Glomerular visceral epithelial cell (primary cell): Measurements from ENCODE around the gene CDC20.

ENCODE experiments used
- DNase-seq: peaks from one replicate; pipeline ENCODE4 v3.0.0-alpha.2; 2016; ENCODE audit errors: extremely low spot score

Gene CDC20

GRCh38 chr1:43329995-43330751 is 28.6 kb upstream of the CDC20 start:
- DNase-seq, result peak; percentile 65

GRCh38 chr1:43331688-43332087 is 27.1 kb upstream of the CDC20 start:
- no peak for DNase-seq

- DNase-seq, result no peak
These were observed 24.2 kb upstream of the CDC20 start for GRCh38 chr1:43334453-43335205.

- DNase-seq, result no peak
These were observed 21.2 kb upstream of the CDC20 start, which contains the start of gene MPL for GRCh38 chr1:43337588-43337987. Gene MPL, plus strand, starts transcription at chr1:43337818. Its CDS starts 31 bp downstream, at chr1:43337849.

- DNase-seq, result no peak
These were observed 20.8 kb upstream of the CDC20 start for GRCh38 chr1:43338001-43338400.

GRCh38 chr1:43339584-43340232 is 19.1 kb upstream of the CDC20 start:
- no peak for DNase-seq

- no peak for DNase-seq
These were observed 18.2 kb upstream of the CDC20 start for GRCh38 chr1:43340559-43340958.

- no peak for DNase-seq
These were observed 14.4 kb upstream of the CDC20 start for GRCh38 chr1:43344267-43344850.

- no peak for DNase-seq
These were observed 13.7 kb upstream of the CDC20 start for GRCh38 chr1:43345120-43345519.

GRCh38 chr1:43346636-43347035 is 12.1 kb upstream of the CDC20 start:
- no peak for DNase-seq

GRCh38 chr1:43348343-43348808 is 10.4 kb upstream of the CDC20 start:
- DNase-seq, result no peak

- peak; percentile 81 for DNase-seq
These were observed 9.8 kb upstream of the CDC20 start for GRCh38 chr1:43348809-43349593.

- no peak for DNase-seq
These were observed 9.0 kb upstream of the CDC20 start for GRCh38 chr1:43349594-43350306.

GRCh38 chr1:43350976-43351375 is 7.8 kb upstream of the CDC20 start:
- no peak for DNase-seq

GRCh38 chr1:43351421-43352350 is 7.1 kb upstream of the CDC20 start:
- no peak for DNase-seq

GRCh38 chr1:43352351-43352705 is 6.5 kb upstream of the CDC20 start:
- no peak for DNase-seq

GRCh38 chr1:43352881-43353280 is 5.9 kb upstream of the CDC20 start:
- DNase-seq, result no peak

GRCh38 chr1:43354471-43354870 is 4.3 kb upstream of the CDC20 start:
- no peak for DNase-seq

GRCh38 chr1:43354936-43355335 is 3.8 kb upstream of the CDC20 start:
- DNase-seq, result no peak

- no peak for DNase-seq
These were observed 1.5 kb upstream of the CDC20 start for GRCh38 chr1:43357251-43357650.
